RPMI8226 (cell line): Measurements from ENCODE around the gene PTMA.
"Not testable (repeated sequence)": the region's sequence is repeated elsewhere in the genome, so short reads cannot be mapped to it uniquely, and the experiment has no call there.

Source experiments
- DNase-seq: peaks from one replicate; pipeline ENCODE4 v3.0.0-alpha.2; 2015

Gene PTMA

DNA sequence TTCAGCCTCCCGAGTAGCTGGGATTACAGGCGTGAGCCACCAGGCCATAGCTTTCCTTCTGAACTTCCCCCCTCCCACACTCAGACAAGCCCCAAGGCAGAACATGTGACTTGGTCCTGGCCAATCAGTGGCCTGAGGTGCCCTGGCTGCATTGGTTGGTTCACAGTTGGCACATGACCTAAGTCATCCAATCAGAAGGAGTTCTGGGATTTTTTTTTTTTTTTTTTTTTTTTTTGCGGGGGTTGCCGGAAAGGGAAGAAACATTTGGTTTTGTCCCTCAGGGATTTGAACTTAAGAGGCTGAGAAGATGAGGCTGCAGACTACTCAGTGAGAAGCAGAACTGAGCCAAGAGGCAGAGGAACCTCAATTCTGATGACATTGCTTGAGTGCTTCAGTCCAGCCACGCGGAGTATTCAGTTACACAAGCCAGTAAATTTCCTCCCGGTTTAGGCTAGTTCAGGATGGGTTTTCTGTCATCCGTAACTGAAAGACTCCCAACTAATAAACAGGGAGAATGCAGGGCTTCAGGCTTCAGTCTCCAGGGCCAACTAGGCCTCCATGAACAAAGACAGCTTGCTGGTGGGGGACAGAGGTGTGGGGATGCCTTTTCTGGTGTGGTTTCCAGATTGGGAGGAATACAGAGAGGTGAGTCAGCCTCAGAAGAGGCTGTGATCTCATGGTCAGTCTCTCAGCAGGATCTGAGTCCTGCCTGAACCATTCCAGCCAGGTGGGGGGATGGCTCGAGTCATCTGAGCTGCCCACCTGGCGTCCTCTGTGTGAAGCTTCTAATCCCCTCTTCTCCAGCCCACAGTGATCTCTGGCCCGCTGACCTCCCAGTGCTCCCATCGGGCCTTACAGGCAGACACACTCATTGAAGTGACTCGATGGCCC lies 9.2 kb downstream of the PTMA start:
- no peak for DNase-seq

- no peak for DNase-seq
Measured at GRCh38 chr2:231718799-231719198, 10.5 kb downstream of the PTMA start.

- no peak for DNase-seq
Measured at GRCh38 chr2:231720292-231720986, 12.1 kb downstream of the PTMA start.

DNA sequence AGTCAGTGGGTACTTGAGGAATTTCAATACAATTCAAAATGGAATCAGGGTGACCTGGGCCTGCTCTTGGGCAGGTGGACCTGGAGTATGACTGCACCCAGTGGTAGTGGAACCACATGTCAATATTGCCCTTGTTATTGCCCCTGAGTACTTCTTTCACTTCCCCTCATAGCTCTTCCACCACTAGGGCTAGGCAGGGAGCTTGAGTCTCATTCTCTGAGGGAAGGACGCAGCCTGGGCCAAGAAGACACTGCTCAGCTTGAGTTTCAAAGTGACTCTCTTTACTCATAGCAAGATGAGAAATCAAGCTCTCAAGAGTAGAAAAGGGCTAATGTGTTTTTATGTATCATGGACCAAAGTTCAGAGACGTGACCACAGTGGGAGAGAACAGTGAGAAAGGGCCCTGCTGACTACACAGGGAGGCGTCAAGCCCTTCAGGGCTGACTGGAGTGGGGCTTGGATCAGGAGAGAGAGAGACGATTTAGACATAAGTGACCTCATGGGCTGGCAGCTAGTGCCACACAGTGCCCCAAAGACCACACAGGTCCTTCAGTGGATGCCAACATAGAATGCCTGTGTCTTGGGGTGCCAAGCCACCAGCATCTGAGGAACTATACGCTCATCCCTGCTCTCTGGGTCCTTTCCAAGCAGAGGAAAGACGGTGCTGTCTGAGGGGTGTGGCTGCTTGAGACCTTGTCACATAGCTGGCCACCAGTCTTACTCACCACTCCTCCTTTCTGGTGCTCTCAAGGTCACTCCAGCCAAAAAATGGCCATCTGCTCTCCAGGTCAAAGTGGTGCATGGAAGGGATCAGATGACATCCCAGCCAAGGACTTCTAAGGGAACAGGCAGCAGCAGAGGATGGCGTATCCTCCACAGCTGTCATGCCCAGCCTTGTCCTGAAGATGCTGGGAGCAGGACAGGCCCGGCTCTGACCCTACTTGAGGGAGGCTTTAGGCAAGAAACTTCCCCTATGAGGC lies 13.0 kb downstream of the PTMA start:
- peak; percentile 71 for DNase-seq

DNA sequence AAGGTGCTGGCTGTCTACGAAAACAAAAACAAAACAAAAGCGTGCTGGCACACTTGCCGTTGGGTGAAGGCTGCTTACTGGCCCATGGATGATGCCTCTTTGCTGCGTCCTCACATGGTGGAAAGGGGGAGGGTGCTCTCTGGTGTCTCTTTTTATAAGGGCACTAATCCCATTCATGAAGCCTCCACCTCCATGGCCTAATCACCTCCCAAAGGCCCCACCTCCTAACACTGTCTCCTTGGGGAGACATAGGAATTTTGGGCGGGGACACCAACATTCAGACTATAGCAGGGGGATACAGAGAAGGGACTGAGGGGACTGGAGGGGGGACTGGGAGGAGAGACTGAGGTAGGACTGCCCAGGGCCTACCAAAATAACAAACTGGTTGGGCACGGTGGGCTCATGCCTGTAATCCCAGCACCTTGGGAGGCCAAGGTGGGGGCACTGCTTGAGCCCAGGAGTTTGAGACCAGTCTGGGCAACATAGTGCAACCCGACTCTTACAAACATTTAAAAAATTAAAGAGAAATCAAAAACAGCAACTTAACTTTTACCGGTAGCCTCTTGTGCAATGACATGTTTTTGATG lies 14.5 kb downstream of the PTMA start:
- no peak for DNase-seq

DNA sequence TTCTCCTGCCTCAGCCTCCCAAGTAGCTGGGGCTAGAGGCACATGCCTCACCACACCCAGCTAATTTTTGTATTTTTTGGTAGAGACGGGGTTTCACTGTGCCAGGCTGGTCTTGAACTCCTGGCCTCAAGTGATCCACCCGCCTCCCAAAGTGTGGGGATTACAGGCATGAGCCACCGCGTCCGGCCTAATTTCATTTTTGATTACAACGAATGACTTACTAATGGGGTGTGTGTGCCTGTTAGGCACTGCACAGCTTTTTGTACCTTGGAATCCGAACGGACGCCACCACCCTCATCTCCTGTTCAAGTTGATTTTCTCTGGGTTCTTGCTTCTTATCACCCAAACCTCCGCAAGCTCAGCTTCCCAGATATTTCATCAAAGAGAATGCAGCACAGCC lies 17.2 kb downstream of the PTMA start:
- no peak for DNase-seq

DNA sequence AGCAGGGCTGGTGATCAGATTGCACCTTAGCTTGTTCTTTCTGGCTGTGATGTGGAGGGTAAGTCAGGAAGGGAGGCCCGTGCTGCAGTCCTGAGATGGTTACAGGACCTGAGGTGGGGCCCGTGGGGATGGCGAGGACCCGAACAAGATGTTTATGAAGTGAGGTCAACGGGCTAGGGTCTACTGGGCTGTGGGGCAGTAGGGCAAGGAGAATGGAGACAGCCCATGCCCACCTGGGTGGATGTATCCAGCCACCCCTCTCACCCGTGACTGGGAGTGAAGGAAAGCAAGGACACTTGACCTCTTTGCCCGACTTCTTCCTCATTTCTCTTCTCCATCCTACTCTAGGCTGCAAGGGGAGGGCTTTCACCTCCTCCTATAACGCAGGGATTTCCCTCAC lies 18.0 kb downstream of the PTMA start:
- no peak for DNase-seq

- no peak for DNase-seq
Measured at GRCh38 chr2:231727621-231728020, 19.3 kb downstream of the PTMA start.

- DNase-seq, result no peak
Measured at GRCh38 chr2:231732604-231733003, 24.3 kb downstream of the PTMA start.

DNA sequence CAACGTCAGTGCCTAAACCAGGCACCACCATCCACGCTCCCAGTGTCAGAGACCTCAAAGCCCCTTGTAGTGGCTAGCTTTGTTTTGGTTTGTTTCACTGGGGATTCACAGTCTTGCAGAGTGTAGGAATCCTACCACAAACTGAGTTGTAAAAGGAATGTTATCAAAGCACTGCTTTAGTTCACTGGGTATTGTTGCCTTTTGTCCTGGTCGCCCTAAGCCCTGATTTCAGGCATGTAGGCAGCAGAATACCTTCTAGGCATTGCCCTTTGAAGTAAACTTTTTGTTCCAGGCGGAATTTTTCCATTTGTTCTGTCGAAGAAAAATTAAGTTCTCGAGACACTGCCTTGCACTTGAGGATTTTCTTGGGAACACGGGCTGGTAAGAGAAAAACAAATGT lies 29.4 kb downstream of the PTMA start:
- no peak for DNase-seq

- no peak for DNase-seq
Measured at GRCh38 chr2:231743376-231744116, 35.2 kb downstream of the PTMA start.

DNA sequence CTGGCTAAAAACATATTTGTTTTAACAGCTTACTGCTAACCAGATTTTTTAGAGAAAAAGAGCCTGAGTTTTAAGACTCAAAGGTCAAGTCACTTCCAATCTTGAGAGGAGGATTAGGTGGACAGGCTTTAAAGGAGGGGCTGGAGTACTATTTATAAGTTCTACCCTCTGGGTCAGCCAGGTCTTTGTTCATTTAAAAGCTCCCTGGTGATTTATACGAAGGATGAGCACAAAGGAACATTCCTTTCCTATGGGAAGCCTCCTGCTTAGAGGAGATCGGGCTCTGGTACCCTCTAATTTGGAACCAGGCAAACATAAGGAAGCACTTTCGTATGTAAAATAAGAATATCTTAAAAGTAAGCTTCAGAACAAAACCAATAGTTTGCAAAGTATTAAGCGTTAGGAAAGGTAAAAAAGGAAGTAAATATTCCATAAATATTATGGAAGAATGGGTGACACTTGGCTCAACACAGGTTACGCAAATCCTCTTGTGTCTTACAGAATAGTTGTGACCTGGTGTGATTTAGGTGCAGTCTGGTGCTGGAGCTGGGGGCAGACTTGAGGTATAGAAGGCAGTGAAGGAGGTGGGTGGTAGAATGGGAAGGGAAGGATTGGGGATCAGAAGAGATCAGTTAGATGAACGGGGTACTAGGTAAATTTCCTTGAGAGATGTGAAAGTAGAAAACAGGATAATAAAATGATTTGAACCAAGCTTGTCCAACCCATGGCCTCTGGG lies 37.1 kb downstream of the PTMA start:
- no peak for DNase-seq

DNA sequence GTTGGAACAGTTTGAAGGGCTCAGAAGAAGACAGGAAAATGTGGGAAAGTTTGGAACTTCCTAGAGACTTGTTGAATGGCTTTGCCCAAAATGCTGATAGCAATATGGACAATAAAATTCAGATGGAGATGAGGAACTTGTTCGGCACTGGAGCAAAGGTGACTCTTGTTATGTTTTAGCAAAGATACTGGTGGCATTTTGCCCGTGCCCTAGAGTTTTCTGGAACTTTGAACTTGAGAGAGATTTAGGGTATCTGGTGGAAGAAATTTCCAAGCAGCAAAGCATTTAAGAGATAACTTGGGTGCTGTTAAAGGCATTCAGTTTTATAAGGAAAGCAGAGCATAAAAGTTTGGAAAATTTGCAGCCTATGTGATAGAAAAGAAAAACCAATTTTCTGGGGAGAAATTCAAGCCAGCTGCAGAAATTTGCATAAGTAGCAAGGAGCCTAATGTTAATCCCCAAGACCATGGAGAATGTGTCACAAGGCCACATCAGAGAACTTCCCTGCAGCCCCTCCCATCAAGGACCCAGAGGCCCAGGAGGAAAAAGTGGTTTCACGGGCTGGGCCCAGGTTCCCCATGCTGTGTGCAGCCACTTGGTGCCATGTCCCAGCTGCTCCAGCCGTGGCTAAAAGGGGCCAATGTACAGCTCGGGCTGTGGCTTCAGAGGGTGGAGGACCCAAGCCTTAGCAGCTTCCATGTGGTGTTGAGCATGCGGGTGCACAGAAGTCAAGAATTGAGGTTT lies 40.0 kb downstream of the PTMA start:
- DNase-seq, result not testable (repeated sequence)

DNA sequence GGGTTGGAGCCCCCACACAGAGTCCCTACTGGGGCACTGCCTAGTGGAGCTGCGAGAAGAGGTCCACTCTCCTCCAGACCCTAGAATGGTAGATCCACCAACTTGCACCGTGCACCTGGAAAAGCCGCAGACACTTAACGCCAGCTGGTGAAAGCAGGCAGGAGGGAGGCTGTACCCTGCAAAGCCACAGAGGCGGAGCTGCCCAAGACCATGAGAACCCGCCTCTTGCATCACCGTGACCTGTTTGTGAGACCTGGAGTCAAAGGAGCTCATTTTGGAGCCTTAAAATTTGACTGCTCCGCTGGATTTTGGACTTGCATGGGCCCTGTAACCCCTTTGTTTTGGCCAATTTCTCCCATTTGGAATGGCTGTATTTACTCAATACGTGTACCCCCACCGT lies 40.7 kb downstream of the PTMA start:
- DNase-seq, result not testable (repeated sequence)

GRCh38 chr2:231751042-231751815 lies 42.9 kb downstream of the PTMA start:
- no peak for DNase-seq

DNA sequence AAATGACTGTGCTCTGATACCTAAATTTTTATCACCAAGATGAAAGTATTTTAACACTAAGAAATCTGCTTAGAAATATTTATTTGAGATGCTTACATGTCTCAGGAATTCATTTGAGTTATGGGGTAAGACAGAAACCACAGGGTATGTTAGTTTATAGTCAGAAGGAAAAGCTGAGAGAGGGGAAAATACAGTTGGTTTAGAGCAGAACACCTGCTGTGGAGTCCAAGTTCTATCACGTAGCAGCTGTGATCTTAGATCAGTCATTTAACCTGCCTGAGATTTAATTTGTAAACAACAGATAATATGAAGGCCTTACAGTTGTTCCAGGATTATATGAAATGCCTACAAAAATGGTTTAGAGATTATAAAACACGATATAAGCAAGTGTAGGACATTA lies 43.7 kb downstream of the PTMA start:
- DNase-seq, result no peak

GRCh38 chr2:231761735-231762134 lies 53.4 kb downstream of the PTMA start:
- no peak for DNase-seq
